GM10266 (cell line): ENCODE measurements around the gene NRM.
A peak's percentile ranks its signal among the peaks of the same experiment; 100 is the strongest.
"Not testable (repeated sequence)": the region's sequence is repeated elsewhere in the genome, so short reads cannot be mapped to it uniquely, and the experiment has no call there.

Experiments
- DNase-seq: peaks from one replicate; pipeline ENCODE4 v3.0.0; 2012; ENCODE audit errors: extremely low spot score
- TF ChIP-seq, protein P1 (sequence below): IDR thresholded peaks from 2 replicates; pipeline ENCODE4 v1.5.1; 2012; ENCODE audit warnings: mild to moderate bottlenecking, low read depth; ENCODE audit not compliant: control insufficient read depth, insufficient read depth; ENCODE audit errors: missing control alignments

The NRM gene

DNA sequence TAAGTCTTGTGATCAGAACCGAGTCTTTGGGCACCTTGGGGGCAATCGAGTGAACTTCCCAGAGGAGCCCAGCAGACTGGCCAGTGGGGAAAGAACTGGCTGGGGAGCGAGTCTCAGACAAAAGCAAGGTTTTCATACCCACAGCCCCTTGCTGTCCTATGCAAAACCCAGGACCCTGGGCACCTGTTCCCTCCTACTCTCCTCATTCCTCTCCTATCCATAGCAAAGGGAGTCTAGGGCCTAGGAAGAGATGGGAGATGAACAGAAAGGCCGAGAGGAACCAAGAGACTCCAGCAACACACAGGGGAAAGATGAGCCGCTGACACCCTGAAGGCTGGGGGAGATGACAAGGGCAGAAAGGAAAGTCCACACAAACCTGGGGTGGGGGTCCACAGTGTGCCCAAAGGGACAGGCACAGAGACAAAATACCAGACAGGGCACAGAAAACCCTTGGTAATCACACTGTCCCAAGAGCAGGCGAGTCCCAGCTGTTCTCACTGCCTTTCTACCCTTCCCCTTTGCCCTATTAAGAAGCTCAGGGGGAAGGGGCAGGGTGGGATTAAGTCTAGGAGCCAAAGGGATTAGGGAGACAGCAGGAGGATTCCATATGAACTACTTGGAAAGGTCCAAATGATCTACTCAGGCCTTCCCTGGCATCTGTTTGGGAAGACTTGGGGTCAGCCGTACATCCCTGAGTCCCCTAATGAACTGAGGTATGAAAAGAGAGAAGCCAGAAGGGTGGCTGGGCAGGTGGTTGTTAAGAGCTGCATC is 10.8 kb downstream of the NRM start:
- DNase-seq = no peak
- TF ChIP-seq, protein P1, sequence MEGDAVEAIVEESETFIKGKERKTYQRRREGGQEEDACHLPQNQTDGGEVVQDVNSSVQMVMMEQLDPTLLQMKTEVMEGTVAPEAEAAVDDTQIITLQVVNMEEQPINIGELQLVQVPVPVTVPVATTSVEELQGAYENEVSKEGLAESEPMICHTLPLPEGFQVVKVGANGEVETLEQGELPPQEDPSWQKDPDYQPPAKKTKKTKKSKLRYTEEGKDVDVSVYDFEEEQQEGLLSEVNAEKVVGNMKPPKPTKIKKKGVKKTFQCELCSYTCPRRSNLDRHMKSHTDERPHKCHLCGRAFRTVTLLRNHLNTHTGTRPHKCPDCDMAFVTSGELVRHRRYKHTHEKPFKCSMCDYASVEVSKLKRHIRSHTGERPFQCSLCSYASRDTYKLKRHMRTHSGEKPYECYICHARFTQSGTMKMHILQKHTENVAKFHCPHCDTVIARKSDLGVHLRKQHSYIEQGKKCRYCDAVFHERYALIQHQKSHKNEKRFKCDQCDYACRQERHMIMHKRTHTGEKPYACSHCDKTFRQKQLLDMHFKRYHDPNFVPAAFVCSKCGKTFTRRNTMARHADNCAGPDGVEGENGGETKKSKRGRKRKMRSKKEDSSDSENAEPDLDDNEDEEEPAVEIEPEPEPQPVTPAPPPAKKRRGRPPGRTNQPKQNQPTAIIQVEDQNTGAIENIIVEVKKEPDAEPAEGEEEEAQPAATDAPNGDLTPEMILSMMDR = no peak

DNA sequence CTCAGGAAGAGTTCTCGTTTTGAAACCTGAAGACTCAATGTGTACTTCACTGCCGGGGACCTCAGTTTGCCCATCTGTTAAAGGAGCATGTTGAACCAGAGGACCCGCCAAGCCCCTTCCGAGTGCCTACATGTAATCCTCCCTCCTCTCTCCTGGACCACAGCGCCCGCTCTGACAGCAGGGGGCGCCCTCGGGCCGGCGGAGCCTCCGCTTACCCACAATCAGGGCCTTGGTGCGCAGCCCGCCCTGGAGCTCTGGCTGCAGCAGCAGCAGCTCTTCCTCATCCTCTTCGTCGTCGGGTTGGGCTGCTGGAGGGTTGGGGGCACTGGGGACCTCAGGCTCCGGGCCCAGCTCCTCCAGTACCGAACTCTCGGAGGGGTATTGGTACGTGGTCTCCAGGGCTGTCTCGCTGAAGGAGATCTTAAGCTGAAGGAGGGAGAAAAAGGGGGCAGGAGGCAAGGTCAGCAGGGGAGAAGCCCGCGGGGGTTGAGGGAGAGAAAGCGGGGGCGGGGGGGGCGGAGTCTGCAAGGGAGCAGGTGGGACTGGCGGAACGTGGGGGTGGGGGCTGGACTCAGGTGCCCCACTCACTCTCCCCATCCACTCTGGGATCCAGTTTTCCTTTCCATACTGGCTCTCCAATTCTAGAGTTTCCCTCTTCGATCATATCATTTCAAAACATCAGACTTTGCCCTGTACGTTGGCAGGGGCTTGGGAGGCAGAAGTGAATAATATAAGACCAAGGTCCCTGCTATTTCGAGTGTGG is 11.6 kb downstream of the NRM start:
- TF ChIP-seq, protein P1 = peak; percentile 99
- DNase-seq = peak; percentile 82

DNA sequence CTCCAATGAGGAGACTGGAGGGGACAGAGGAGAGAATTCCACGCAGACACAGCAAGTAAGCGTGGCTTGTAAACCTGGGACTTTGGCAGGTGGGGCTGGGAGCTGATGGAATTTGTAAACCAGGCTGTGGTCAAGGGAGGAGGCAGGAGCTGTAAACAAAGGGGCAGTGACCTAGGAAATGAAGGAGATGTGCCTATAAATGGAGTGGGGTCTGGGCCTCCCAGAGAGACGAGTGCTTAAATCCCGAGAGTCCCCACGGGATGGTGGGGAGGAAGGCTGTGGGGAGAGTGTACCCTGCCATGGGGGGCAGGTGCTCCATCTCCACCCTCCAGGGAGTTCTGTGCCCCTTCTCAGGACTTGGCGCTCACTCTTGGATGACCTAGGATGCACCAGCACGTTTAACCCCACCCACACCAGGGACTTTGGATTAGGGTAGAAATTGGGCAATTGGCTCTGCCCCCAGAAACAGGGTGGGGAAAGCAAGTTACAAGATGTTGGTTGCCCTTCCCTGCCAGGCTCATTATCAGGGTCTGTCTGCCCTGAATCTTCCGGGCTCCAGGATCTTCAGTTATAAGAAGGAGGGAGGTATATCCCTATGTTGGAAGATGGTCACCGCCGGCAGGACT is 14.0 kb downstream of the NRM start:
- no peak for DNase-seq
- TF ChIP-seq, protein P1 = no peak

DNA sequence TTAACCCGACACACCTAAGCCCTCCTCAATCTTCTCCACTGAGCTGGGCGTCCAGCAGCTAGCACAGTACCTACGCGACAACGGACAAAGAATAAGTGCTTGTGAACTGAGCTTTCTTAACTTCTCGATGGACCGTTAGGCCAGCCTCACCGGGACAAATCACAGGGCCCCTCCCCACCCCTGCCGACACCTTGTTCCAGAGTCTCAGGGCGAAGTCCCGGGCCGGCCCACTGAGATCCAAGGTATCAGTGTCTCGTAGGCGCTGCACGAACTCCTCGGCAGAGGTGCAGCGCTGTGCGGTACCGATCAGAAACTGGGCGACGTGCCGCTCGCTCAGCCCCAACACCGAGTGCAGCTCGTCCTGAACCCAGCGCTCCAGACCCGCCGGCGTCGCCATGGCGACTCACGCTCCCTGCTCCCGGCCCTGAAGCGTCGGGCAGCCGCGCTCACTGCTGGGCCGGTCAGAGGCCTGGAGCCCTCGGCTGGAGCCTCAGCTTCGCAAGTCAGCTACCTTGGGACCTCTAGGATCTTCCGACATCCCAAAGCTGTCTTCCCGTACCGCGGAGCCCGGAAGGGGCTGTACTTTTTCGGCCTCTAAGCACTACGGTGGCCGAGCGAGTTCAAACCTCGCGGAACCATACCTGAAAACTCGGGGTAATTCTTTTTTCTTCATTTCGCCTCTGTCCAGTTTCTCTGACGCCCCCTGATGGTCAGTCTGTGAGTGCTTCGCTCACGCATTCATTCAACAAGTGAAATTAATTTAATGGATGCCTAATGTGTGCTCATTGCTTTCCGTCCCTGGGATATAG is 18.1 kb downstream of the NRM start, which contains the start of gene DHX16:
TSS of gene DHX16 (minus strand) at position 562 of the 809 bp plus-strand sequence. CDS start at position 397, 165 bp downstream.
- TF ChIP-seq, protein P1 = peak; percentile 90
- peak; percentile 92 for DNase-seq

DNA sequence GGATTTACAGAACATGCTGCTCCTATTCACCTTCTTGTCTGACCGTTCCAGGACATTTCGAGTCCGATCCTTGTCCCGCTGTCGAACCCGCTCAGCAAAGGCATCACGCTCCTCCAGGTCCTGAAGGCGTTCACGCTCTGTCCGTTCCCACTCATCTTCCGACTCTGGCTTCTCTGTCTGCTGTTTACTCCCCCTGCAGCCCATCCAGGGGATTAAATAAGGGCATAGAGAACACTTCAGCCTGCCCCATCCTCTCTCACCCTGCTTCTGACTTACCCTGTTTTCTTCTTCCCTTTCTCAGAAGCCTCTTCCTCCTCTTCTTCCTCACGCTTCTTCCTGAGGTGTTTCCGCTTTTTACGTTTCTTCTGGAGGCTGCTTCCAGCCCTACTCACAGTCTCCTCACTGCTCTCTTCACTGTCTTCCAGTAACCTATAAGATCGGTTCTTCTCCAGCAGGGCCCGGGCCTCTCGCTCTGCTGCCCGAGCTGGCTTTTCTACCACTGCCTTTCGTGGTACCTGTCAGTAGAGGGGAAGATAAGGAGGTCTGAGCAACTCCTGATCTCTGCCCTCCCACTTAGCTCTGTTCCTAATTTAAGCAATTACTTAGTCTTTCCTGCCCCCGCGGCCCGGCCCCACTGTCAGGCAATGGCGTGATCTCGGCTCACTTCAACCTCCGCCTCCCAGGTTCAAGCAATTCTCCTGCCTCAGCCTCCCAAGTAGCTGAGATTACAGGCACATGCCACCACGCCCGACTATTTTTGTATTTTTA is 19.8 kb downstream of the NRM start:
- DNase-seq = no peak
- TF ChIP-seq, protein P1 = no peak

DNA sequence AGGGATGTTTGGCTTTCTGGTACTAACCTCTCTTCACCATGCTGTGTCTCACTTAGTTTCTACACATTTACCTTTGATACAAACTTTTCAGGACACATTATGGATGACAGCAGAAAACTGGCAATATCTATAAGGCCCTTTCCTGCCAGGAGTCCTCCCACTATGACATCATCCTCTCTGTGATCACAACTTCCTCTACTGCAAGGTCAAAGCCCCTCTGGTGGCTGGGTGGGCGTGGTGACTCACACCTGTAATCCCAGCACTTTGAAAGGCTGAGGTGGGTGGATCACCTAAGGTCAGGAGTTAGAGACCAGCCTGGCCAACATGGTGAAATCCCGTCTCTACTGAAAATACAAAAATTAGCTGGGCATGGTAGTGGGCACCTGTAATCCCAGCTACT is 24.5 kb downstream of the NRM start:
- not testable (repeated sequence) for DNase-seq
